ENCODE results near the gene TMEM127.

DNA sequence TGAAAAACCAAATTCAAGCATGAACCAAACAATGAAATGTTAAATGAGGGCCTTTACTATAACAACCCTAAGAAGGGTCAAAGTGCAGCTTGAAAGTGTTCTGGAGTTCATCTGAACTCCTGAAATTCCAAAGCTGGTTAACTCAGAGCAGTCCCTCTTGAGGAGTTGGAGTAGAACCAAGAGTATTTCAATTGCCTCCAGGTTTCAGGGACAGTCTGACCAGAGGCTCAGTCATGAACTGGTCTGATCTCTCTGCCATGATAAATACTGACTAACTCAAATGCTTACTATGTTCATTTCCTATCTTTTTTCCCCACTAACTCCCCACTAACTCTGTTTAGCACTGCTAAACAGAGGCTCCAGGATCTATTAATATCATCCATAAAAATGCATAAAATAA lies 59.9 kb downstream of the TMEM127 start:
- TF ChIP-seq, protein P1, sequence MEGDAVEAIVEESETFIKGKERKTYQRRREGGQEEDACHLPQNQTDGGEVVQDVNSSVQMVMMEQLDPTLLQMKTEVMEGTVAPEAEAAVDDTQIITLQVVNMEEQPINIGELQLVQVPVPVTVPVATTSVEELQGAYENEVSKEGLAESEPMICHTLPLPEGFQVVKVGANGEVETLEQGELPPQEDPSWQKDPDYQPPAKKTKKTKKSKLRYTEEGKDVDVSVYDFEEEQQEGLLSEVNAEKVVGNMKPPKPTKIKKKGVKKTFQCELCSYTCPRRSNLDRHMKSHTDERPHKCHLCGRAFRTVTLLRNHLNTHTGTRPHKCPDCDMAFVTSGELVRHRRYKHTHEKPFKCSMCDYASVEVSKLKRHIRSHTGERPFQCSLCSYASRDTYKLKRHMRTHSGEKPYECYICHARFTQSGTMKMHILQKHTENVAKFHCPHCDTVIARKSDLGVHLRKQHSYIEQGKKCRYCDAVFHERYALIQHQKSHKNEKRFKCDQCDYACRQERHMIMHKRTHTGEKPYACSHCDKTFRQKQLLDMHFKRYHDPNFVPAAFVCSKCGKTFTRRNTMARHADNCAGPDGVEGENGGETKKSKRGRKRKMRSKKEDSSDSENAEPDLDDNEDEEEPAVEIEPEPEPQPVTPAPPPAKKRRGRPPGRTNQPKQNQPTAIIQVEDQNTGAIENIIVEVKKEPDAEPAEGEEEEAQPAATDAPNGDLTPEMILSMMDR (IDR thresholded peaks at IDR 0.05): no peak
- no peak for TF ChIP-seq EP300 (IDR thresholded peaks at IDR 0.05)
- no peak for TF ChIP-seq POLR2A (IDR thresholded peaks at IDR 0.05)
